HepG2 (cell line): ENCODE data around the gene NPHS1. TPM values are rescaled to one million over a fixed set of nuclear protein-coding genes. Genes with fewer than 3 reads are reported as not detected.

ENCODE experiments used
- ATAC-seq: fragments of 200-7000 bp; cut with Tn5 transposase; 3 replicates; pipeline ENCODE4 v1.9.1; 2020; ENCODE audit warnings: mild to moderate bottlenecking, moderate library complexity
- BruUV-seq: library from RNA; stranded (reverse); fragments of 400-500 nt; replicated peaks from 2 replicates; lab custom pipeline; 2021; lab: Mats Ljungman, UMichigan
- CTCF ChIA-PET: fragments of 300-600 bp; formaldehyde crosslinking; extraction: SDS; loops from one replicate; lab custom pipeline; 2021; ENCODE audit warnings: low total read pairs, inconsistent platforms, low intra/inter-chr PET ratio; lab: Yijun Ruan, JAX
- POLR2A ChIA-PET: fragments of 350-600 bp; sonication (Branson Sonifier 250); formaldehyde crosslinking; loops from one replicate; lab custom pipeline; 2020; ENCODE audit warnings: antibody characterized with exemption, inconsistent platforms; lab: Yijun Ruan, JAX
- DNase-seq: peaks from one replicate; pipeline ENCODE4 v3.0.0-alpha.2; 2015; ENCODE audit warnings: low spot score
- FAIRE-seq: peaks from 3 replicates; lab custom pipeline; 2011; peaks lifted over from hg19 to GRCh38; lab: Jason Lieb, UNC
- H2AFZ ChIP-seq: one replicate; pipeline ENCODE4 v1.6.1; 2011; ENCODE audit warnings: low read length, inconsistent platforms
- H3K27ac ChIP-seq: fragments of 300-600 bp; 3 replicates; pipeline ENCODE4 v1.8.0; 2011; ENCODE audit warnings: mixed run types, mild to moderate bottlenecking, mixed read lengths, low read length, inconsistent platforms; ENCODE audit not compliant: insufficient read depth; ENCODE audit errors: extremely low read length
- H3K27me3 ChIP-seq, 2 experiments: fragments of 200-600 bp in 1 of 2; 2 replicates in 1 of 2; 3 replicates in 1 of 2; pipeline versions ENCODE4 v1.6.0 to v1.8.0; 2011; ENCODE audit warnings: low read length in 2 of 2, mild to moderate bottlenecking in 2 of 2, moderate library complexity in 2 of 2, inconsistent platforms in 1 of 2; ENCODE audit not compliant: insufficient read depth in 2 of 2, control insufficient read depth in 1 of 2
- H3K36me3 ChIP-seq, 2 experiments: fragments of 200-600 bp in 1 of 2; replicated peaks in 1 of 2; 2 replicates in 1 of 2; 3 replicates in 1 of 2; pipeline versions ENCODE4 v1.5.1 to v1.8.0; 2011; ENCODE audit warnings: low read length in 2 of 2, inconsistent platforms in 1 of 2; ENCODE audit not compliant: insufficient read depth in 2 of 2, control insufficient read depth in 1 of 2
- H3K4me1 ChIP-seq: 2 replicates; pipeline ENCODE4 v1.5.1; 2012; ENCODE audit warnings: low read length, inconsistent platforms; ENCODE audit not compliant: insufficient read depth
- H3K4me2 ChIP-seq: 2 replicates; pipeline ENCODE4 v1.6.0; 2011; ENCODE audit warnings: low read depth, low read length, inconsistent platforms
- H3K4me3 ChIP-seq, 3 experiments: fragments of 200-600 bp in 1 of 3; sonication (generic), shearing (Covaris generic) in 1 of 3; replicated peaks in 1 of 3; 2 replicates each; pipeline ENCODE4 v1.5.1; 2011 to 2016; ENCODE audit warnings: low read length in 3 of 3, inconsistent platforms in 2 of 3, low read depth in 2 of 3, mild to moderate bottlenecking in 2 of 3, control low read depth in 1 of 3, mixed read lengths in 1 of 3; ENCODE audit not compliant: insufficient read depth in 1 of 3
- H3K79me2 ChIP-seq: one replicate; pipeline ENCODE4 v1.6.1; 2011; ENCODE audit warnings: low read length, inconsistent platforms; ENCODE audit not compliant: insufficient read depth
- H3K9ac ChIP-seq: 2 replicates; pipeline ENCODE4 v1.6.0; 2011; ENCODE audit warnings: mild to moderate bottlenecking, low read depth, low read length, inconsistent platforms; ENCODE audit not compliant: insufficient read depth
- H3K9me3 ChIP-seq: 2 replicates; pipeline ENCODE4 v1.5.1; 2012; ENCODE audit warnings: mild to moderate bottlenecking, low read length
- H4K20me1 ChIP-seq: 2 replicates; pipeline ENCODE4 v1.6.0; 2011; ENCODE audit warnings: inconsistent platforms, mild to moderate bottlenecking, low read length, moderate library complexity; ENCODE audit not compliant: insufficient read depth
- HNF4G ChIP-seq, 2 experiments: sonication (generic) in 1 of 2; formaldehyde crosslinking in 1 of 2; IDR thresholded peaks; 2 replicates each; pipeline versions ENCODE4 v1.4.0 to v1.6.1; 2011 to 2020; ENCODE audit warnings: borderline replicate concordance in 2 of 2, low read depth in 2 of 2, mild to moderate bottlenecking in 2 of 2, low read length in 1 of 2, missing genetic modification reagents in 1 of 2, moderate library complexity in 1 of 2
- MIER2 ChIP-seq: IDR thresholded peaks from 2 replicates; pipeline ENCODE4 v1.6.1; 2016; ENCODE audit warnings: missing biosample characterization, missing genetic modification reagents
- WGBS: methylation state at CpG from one replicate; pipeline ENCODE4 v1.1.6; 2017; ENCODE audit warnings: low lambda C conversion rate; 5-methylcytosine and 5-hydroxymethylcytosine counted together
- in situ Hi-C: cut with HindIII; loops from 2 replicates; pipeline ENCODE4 v1.10.0; 2017; ENCODE audit warnings: low pct_unique_long_range_greater_than_20kb; ENCODE audit not compliant: extremely low pct_ligation_motif_present
- intact Hi-C: fragments of 100-400 bp; cut with micrococcal nuclease; formaldehyde crosslinking; loops from one replicate; pipeline ENCODE4 v1.10.0; 2022; ENCODE audit not compliant: unreplicated experiment
- polyA plus RNA-seq, 8 experiments: library from polyadenylated mRNA; depleted of rRNA in 3 of 8; stranded (reverse) in 7 of 8; unstranded in 1 of 8; fragments of >200 nt; fragmentation: Illumina TruSeq in 4 of 8; extraction: Trizol in 4 of 8; gene quantifications; 2 replicates each; pipeline versions ENCODE4 v1.2.1 to v1.2.3, GENCODE V29; 2011 to 2016; ENCODE audit warnings: low read depth in 4 of 8, missing spikeins in 1 of 8, mixed read lengths in 1 of 8; ENCODE audit not compliant: insufficient read depth in 1 of 8
- total RNA-seq, 5 experiments: library from RNA; depleted of rRNA; stranded (reverse); fragments of >200 nt; fragmentation: Illumina TruSeq; extraction: Trizol; gene quantifications; 2 replicates each; pipeline ENCODE4 v1.2.3, GENCODE V29; 2016; ENCODE audit warnings: low read depth in 1 of 5
- TF ChIP-seq, protein P1 (sequence below): sonication (generic); formaldehyde crosslinking; IDR thresholded peaks from 2 replicates; pipeline ENCODE4 v1.5.1; 2020; ENCODE audit warnings: mild to moderate bottlenecking, missing genetic modification reagents, moderate library complexity
- TF ChIP-seq, protein P2 (sequence below): sonication (generic); formaldehyde crosslinking; IDR thresholded peaks from 2 replicates; pipeline ENCODE4 v1.4.0; 2020; ENCODE audit warnings: missing genetic modification reagents

Gene NPHS1
- total and polyA plus RNA-seq, 2 of the 13 experiments (the other 11 are each of a cell fraction or from before 2014, with no cell fraction given): not detected

DNA sequence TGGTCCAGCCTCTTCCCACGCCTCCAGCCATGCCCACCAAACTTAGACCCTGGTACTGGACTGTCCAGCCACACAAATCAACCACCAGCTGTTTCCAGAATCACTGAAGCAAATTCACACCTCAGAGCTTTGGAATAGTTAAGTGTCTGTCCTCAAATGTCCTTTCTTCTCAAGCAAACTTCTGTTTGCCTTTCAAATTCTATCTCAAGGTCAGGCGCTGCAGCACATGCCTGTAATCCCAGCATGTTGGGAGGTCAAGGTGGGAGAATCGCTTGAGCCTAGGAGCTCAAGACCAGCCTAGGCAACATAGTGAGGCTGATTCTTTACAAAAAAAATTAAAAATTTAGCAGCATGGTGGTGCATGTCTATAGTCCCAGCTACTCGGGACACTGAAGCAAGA is 20.2 kb downstream of the NPHS1 start (continued):
- TF ChIP-seq, protein P1, sequence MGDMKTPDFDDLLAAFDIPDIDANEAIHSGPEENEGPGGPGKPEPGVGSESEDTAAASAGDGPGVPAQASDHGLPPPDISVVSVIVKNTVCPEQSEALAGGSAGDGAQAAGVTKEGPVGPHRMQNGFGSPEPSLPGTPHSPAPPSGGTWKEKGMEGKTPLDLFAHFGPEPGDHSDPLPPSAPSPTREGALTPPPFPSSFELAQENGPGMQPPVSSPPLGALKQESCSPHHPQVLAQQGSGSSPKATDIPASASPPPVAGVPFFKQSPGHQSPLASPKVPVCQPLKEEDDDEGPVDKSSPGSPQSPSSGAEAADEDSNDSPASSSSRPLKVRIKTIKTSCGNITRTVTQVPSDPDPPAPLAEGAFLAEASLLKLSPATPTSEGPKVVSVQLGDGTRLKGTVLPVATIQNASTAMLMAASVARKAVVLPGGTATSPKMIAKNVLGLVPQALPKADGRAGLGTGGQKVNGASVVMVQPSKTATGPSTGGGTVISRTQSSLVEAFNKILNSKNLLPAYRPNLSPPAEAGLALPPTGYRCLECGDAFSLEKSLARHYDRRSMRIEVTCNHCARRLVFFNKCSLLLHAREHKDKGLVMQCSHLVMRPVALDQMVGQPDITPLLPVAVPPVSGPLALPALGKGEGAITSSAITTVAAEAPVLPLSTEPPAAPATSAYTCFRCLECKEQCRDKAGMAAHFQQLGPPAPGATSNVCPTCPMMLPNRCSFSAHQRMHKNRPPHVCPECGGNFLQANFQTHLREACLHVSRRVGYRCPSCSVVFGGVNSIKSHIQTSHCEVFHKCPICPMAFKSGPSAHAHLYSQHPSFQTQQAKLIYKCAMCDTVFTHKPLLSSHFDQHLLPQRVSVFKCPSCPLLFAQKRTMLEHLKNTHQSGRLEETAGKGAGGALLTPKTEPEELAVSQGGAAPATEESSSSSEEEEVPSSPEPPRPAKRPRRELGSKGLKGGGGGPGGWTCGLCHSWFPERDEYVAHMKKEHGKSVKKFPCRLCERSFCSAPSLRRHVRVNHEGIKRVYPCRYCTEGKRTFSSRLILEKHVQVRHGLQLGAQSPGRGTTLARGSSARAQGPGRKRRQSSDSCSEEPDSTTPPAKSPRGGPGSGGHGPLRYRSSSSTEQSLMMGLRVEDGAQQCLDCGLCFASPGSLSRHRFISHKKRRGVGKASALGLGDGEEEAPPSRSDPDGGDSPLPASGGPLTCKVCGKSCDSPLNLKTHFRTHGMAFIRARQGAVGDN (CRISPR knock-in tag): no peak
- TF ChIP-seq, protein P2, sequence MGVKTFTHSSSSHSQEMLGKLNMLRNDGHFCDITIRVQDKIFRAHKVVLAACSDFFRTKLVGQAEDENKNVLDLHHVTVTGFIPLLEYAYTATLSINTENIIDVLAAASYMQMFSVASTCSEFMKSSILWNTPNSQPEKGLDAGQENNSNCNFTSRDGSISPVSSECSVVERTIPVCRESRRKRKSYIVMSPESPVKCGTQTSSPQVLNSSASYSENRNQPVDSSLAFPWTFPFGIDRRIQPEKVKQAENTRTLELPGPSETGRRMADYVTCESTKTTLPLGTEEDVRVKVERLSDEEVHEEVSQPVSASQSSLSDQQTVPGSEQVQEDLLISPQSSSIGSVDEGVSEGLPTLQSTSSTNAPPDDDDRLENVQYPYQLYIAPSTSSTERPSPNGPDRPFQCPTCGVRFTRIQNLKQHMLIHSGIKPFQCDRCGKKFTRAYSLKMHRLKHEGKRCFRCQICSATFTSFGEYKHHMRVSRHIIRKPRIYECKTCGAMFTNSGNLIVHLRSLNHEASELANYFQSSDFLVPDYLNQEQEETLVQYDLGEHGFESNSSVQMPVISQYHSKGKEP (CRISPR knock-in tag): no peak

DNA sequence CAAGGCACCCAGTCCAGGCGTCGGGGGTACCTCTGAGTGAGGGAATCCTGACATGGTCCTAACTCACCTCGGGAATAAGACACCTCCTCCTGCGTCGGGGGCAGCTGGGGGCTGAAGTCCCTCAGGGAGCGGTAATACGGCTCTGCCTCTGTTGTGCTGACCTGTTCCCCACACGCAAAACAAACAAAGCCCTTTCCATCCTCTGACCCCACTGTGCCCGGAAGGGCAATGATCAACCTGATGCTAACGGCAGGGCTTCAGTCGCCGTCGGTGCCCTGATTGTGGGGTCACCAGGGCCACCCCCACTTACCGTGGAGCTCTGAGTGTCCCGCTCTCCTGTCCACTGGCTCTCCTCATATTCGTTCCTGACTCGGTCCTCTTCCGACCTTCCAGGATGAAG is 21.3 kb downstream of the NPHS1 start:
- no peak for TF ChIP-seq HNF4G (IDR thresholded peaks at IDR 0.05; ENCODE audit: borderline replicate concordance, low read depth, low read length)
- TF ChIP-seq HNF4G (CRISPR knock-in tag; IDR thresholded peaks at IDR 0.05; ENCODE audit: borderline replicate concordance, low read depth): no peak
- TF ChIP-seq MIER2: peak; percentile 14; the same call in 1 of the 2 replicates
- ChIA-PET POLR2A (no interaction called here), CTCF (no interaction called here)
- ATAC-seq (no peak), DNase-seq (no peak), FAIRE-seq (no peak)
- intact Hi-C loops (no loop called here), in situ Hi-C loops (no loop called here)
- Histone ChIP-seq H3K4me2 (no peak overlapping the region), H3K27ac (no peak overlapping the region), H4K20me1 (0 out of 2 replicates have a peak, but pooled peaks cover 2% of the 10 kb centered on the region), H3K4me3 (no peak overlapping the region), H3K27me3 (peaks cover 0 to 29% of the 10 kb centered on the region in 2 experiments; a peak in 3 of 5 replicates), H3K36me3 (no peaks in the 10 kb centered on the region), H3K79me2 (no peaks in the 10 kb centered on the region), H3K4me1 (peaks cover 6% of the 10 kb centered on the region; the same call in 1 of the 2 replicates), H3K9me3 (no peaks in the 10 kb centered on the region), H3K9ac (no peak overlapping the region), H2AFZ (no peak overlapping the region)
- WGBS: 7% methylated on average over 5 of the region's 18 CpGs
- no TSS peak for BruUV-seq
